Activated CD8-positive, alpha-beta memory T cell treated with anti-CD3 and anti-CD28 coated beads, Interleukin-2, amount 50 U/mL, for 1 hour (primary cell): ENCODE results near the gene DNAL1.
"Not testable (repeated sequence)": the region's sequence is repeated elsewhere in the genome, so short reads cannot be mapped to it uniquely, and the experiment has no call there.

Experiments
- DNase-seq: peaks from one replicate; pipeline ENCODE4 v3.0.0-alpha.2; 2020; ENCODE audit errors: extremely low read depth

The DNAL1 gene

GRCh38 chr14:73644531-73645247, at the start of gene DNAL1:
DNAL1 (plus strand) TSS chr14:73644986; CDS start chr14:73645040, 54 bp downstream.
- peak; percentile 64 for DNase-seq

GRCh38 chr14:73599499-73599898, 45.3 kb upstream of the DNAL1 start:
- DNase-seq: no peak

- no peak for DNase-seq
These were observed 41.8 kb upstream of the DNAL1 start for GRCh38 chr14:73602994-73603393.

GRCh38 chr14:73606271-73606670, 38.5 kb upstream of the DNAL1 start:
- DNase-seq: no peak

GRCh38 chr14:73607241-73607640, 37.5 kb upstream of the DNAL1 start:
- no peak for DNase-seq

- DNase-seq: no peak
These were observed 34.1 kb upstream of the DNAL1 start for GRCh38 chr14:73610687-73611086.

GRCh38 chr14:73612339-73613045, 32.3 kb upstream of the DNAL1 start, which contains the start of gene ACOT6:
ACOT6 (plus strand) TSS chr14:73612517; CDS start chr14:73612572, 55 bp downstream.
- DNase-seq: peak; percentile 9

GRCh38 chr14:73613046-73613383, 31.8 kb upstream of the DNAL1 start:
- DNase-seq: no peak

- no peak for DNase-seq
These were observed 31.3 kb upstream of the DNAL1 start for GRCh38 chr14:73613419-73613963.

- DNase-seq: no peak
These were observed 28.0 kb upstream of the DNAL1 start for GRCh38 chr14:73616831-73617230.

GRCh38 chr14:73619524-73619923, 25.3 kb upstream of the DNAL1 start:
- DNase-seq: no peak

GRCh38 chr14:73620268-73620667, 24.5 kb upstream of the DNAL1 start:
- DNase-seq: no peak

- DNase-seq: no peak
These were observed 21.2 kb upstream of the DNAL1 start for GRCh38 chr14:73623504-73624054.

- DNase-seq: no peak
These were observed 19.1 kb upstream of the DNAL1 start for GRCh38 chr14:73625706-73626105.

GRCh38 chr14:73627151-73627558, 17.6 kb upstream of the DNAL1 start:
- no peak for DNase-seq

GRCh38 chr14:73630009-73630780, 14.6 kb upstream of the DNAL1 start:
- DNase-seq: no peak

- DNase-seq: no peak
These were observed 11.4 kb upstream of the DNAL1 start for GRCh38 chr14:73633116-73634010.

- no peak for DNase-seq
These were observed 10.6 kb upstream of the DNAL1 start for GRCh38 chr14:73634011-73634833.

- DNase-seq: not testable (repeated sequence)
These were observed 8.4 kb upstream of the DNAL1 start for GRCh38 chr14:73636355-73636754.

GRCh38 chr14:73637830-73638229, 7.0 kb upstream of the DNAL1 start:
- no peak for DNase-seq
